HepG2 (cell line): Measurements from ENCODE around the gene STARD5. TPM values are rescaled to one million over a fixed set of nuclear protein-coding genes. Genes with fewer than 3 reads are reported as not detected.

Source experiments
- ATAC-seq: fragments of 200-7000 bp; cut with Tn5 transposase; 3 replicates; pipeline ENCODE4 v1.9.1; 2020; ENCODE audit warnings: mild to moderate bottlenecking, moderate library complexity
- BruUV-seq: library from RNA; stranded (reverse); fragments of 400-500 nt; replicated peaks from 2 replicates; lab custom pipeline; 2021; lab: Mats Ljungman, UMichigan
- CTCF ChIA-PET: fragments of 300-600 bp; formaldehyde crosslinking; extraction: SDS; loops from one replicate; lab custom pipeline; 2021; ENCODE audit warnings: low total read pairs, inconsistent platforms, low intra/inter-chr PET ratio; lab: Yijun Ruan, JAX
- POLR2A ChIA-PET: fragments of 350-600 bp; sonication (Branson Sonifier 250); formaldehyde crosslinking; loops from one replicate; lab custom pipeline; 2020; ENCODE audit warnings: antibody characterized with exemption, inconsistent platforms; lab: Yijun Ruan, JAX
- DNase-seq: peaks from one replicate; pipeline ENCODE4 v3.0.0-alpha.2; 2015; ENCODE audit warnings: low spot score
- FAIRE-seq: peaks from 3 replicates; lab custom pipeline; 2011; peaks lifted over from hg19 to GRCh38; lab: Jason Lieb, UNC
- H2AFZ ChIP-seq: one replicate; pipeline ENCODE4 v1.6.1; 2011; ENCODE audit warnings: low read length, inconsistent platforms
- H3K27ac ChIP-seq: fragments of 300-600 bp; 3 replicates; pipeline ENCODE4 v1.8.0; 2011; ENCODE audit warnings: mixed run types, mild to moderate bottlenecking, mixed read lengths, low read length, inconsistent platforms; ENCODE audit not compliant: insufficient read depth; ENCODE audit errors: extremely low read length
- H3K27me3 ChIP-seq, 2 experiments: fragments of 200-600 bp in 1 of 2; 2 replicates in 1 of 2; 3 replicates in 1 of 2; pipeline versions ENCODE4 v1.6.0 to v1.8.0; 2011; ENCODE audit warnings: low read length in 2 of 2, mild to moderate bottlenecking in 2 of 2, moderate library complexity in 2 of 2, inconsistent platforms in 1 of 2; ENCODE audit not compliant: insufficient read depth in 2 of 2, control insufficient read depth in 1 of 2
- H3K36me3 ChIP-seq, 2 experiments: fragments of 200-600 bp in 1 of 2; replicated peaks in 1 of 2; 2 replicates in 1 of 2; 3 replicates in 1 of 2; pipeline versions ENCODE4 v1.5.1 to v1.8.0; 2011; ENCODE audit warnings: low read length in 2 of 2, inconsistent platforms in 1 of 2; ENCODE audit not compliant: insufficient read depth in 2 of 2, control insufficient read depth in 1 of 2
- H3K4me1 ChIP-seq: 2 replicates; pipeline ENCODE4 v1.5.1; 2012; ENCODE audit warnings: low read length, inconsistent platforms; ENCODE audit not compliant: insufficient read depth
- H3K4me2 ChIP-seq: 2 replicates; pipeline ENCODE4 v1.6.0; 2011; ENCODE audit warnings: low read depth, low read length, inconsistent platforms
- H3K4me3 ChIP-seq, 3 experiments: fragments of 200-600 bp in 1 of 3; sonication (generic), shearing (Covaris generic) in 1 of 3; replicated peaks in 1 of 3; 2 replicates each; pipeline ENCODE4 v1.5.1; 2011 to 2016; ENCODE audit warnings: low read length in 3 of 3, inconsistent platforms in 2 of 3, low read depth in 2 of 3, mild to moderate bottlenecking in 2 of 3, control low read depth in 1 of 3, mixed read lengths in 1 of 3; ENCODE audit not compliant: insufficient read depth in 1 of 3
- H3K79me2 ChIP-seq: one replicate; pipeline ENCODE4 v1.6.1; 2011; ENCODE audit warnings: low read length, inconsistent platforms; ENCODE audit not compliant: insufficient read depth
- H3K9ac ChIP-seq: 2 replicates; pipeline ENCODE4 v1.6.0; 2011; ENCODE audit warnings: mild to moderate bottlenecking, low read depth, low read length, inconsistent platforms; ENCODE audit not compliant: insufficient read depth
- H3K9me3 ChIP-seq: 2 replicates; pipeline ENCODE4 v1.5.1; 2012; ENCODE audit warnings: mild to moderate bottlenecking, low read length
- H4K20me1 ChIP-seq: 2 replicates; pipeline ENCODE4 v1.6.0; 2011; ENCODE audit warnings: inconsistent platforms, mild to moderate bottlenecking, low read length, moderate library complexity; ENCODE audit not compliant: insufficient read depth
- AHR ChIP-seq: IDR thresholded peaks from 2 replicates; pipeline ENCODE4 v1.6.1; 2018; ENCODE audit warnings: missing genetic modification reagents, missing compliant biosample characterization
- EP300 ChIP-seq, 3 experiments: sonication (generic) in 1 of 3; formaldehyde crosslinking in 1 of 3; IDR thresholded peaks; 2 replicates each; pipeline versions ENCODE4 v1.5.1 to v1.6.1; 2011 to 2020; ENCODE audit warnings: low read depth in 2 of 3, low read length in 2 of 3, borderline replicate concordance in 1 of 3, improper control_type of control experiment in 1 of 3, mild to moderate bottlenecking in 1 of 3, missing genetic modification reagents in 1 of 3, moderate library complexity in 1 of 3
- FOSL2 ChIP-seq: sonication (generic); formaldehyde crosslinking; IDR thresholded peaks from 2 replicates; pipeline ENCODE4 v1.4.0; 2020; ENCODE audit warnings: missing genetic modification reagents
- HNF4A ChIP-seq: sonication (generic); formaldehyde crosslinking; IDR thresholded peaks from 2 replicates; pipeline ENCODE4 v1.4.0; 2020; ENCODE audit warnings: missing genetic modification reagents
- NFE2 ChIP-seq: sonication (generic); formaldehyde crosslinking; IDR thresholded peaks from 2 replicates; pipeline ENCODE4 v1.4.0; 2020; ENCODE audit warnings: missing genetic modification reagents
- RAD21 ChIP-seq: fragments of 450-650 bp; formaldehyde crosslinking; IDR thresholded peaks from 2 replicates; pipeline ENCODE4 v1.5.0; 2020; ENCODE audit warnings: mild to moderate bottlenecking
- SP1 ChIP-seq, 2 experiments: fragments of 450-650 bp in 1 of 2; sonication (generic) in 1 of 2; formaldehyde crosslinking in 1 of 2; IDR thresholded peaks; 2 replicates each; pipeline versions ENCODE4 v1.4.0 to v1.6.1; 2016 to 2020; ENCODE audit warnings: missing genetic modification reagents in 1 of 2
- STAT6 ChIP-seq: sonication (generic); formaldehyde crosslinking; IDR thresholded peaks from 2 replicates; pipeline ENCODE4 v1.4.0; 2020; ENCODE audit warnings: missing genetic modification reagents, mild to moderate bottlenecking, borderline replicate concordance
- ZNF552 ChIP-seq: sonication (generic); formaldehyde crosslinking; IDR thresholded peaks from 2 replicates; pipeline ENCODE4 v1.9.0; 2022; ENCODE audit warnings: missing genetic modification reagents, mild to moderate bottlenecking, borderline replicate concordance
- ZNF569 ChIP-seq: sonication (generic); formaldehyde crosslinking; IDR thresholded peaks from 2 replicates; pipeline ENCODE4 v1.5.0; 2020; ENCODE audit warnings: mild to moderate bottlenecking, missing genetic modification reagents, moderate library complexity, borderline replicate concordance
- WGBS: methylation state at CpG from one replicate; pipeline ENCODE4 v1.1.6; 2017; ENCODE audit warnings: low lambda C conversion rate; 5-methylcytosine and 5-hydroxymethylcytosine counted together
- in situ Hi-C: cut with HindIII; loops from 2 replicates; pipeline ENCODE4 v1.10.0; 2017; ENCODE audit warnings: low pct_unique_long_range_greater_than_20kb; ENCODE audit not compliant: extremely low pct_ligation_motif_present
- intact Hi-C: fragments of 100-400 bp; cut with micrococcal nuclease; formaldehyde crosslinking; loops from one replicate; pipeline ENCODE4 v1.10.0; 2022; ENCODE audit not compliant: unreplicated experiment
- polyA plus RNA-seq, 8 experiments: library from polyadenylated mRNA; depleted of rRNA in 3 of 8; stranded (reverse) in 7 of 8; unstranded in 1 of 8; fragments of >200 nt; fragmentation: Illumina TruSeq in 4 of 8; extraction: Trizol in 4 of 8; gene quantifications; 2 replicates each; pipeline versions ENCODE4 v1.2.1 to v1.2.3, GENCODE V29; 2011 to 2016; ENCODE audit warnings: low read depth in 4 of 8, missing spikeins in 1 of 8, mixed read lengths in 1 of 8; ENCODE audit not compliant: insufficient read depth in 1 of 8
- total RNA-seq, 5 experiments: library from RNA; depleted of rRNA; stranded (reverse); fragments of >200 nt; fragmentation: Illumina TruSeq; extraction: Trizol; gene quantifications; 2 replicates each; pipeline ENCODE4 v1.2.3, GENCODE V29; 2016; ENCODE audit warnings: low read depth in 1 of 5
- TF ChIP-seq, protein P1 (sequence below): sonication (generic); formaldehyde crosslinking; IDR thresholded peaks from 2 replicates; pipeline ENCODE4 v1.4.0; 2020; ENCODE audit warnings: missing genetic modification reagents, borderline replicate concordance
- TF ChIP-seq, protein P2 (sequence below): sonication (generic); formaldehyde crosslinking; IDR thresholded peaks from 2 replicates; pipeline ENCODE4 v1.4.0; 2020; ENCODE audit warnings: mild to moderate bottlenecking, missing genetic modification reagents

Gene STARD5
- total and polyA plus RNA-seq, 2 of the 13 experiments (the other 11 are each of a cell fraction or from before 2014, with no cell fraction given), result 3.1 to 3.5 TPM

GRCh38 chr15:81263477-81263876 is 60.5 kb downstream of the STARD5 start (continued):
- TF ChIP-seq ZNF569 (CRISPR knock-in tag) (no peak), RAD21 (no peak), FOSL2 (no peak), ZNF552 (CRISPR knock-in tag) (no peak), AHR (no peak), HNF4A (CRISPR knock-in tag) (no peak)

- no peak for ATAC-seq
- Histone ChIP-seq H3K27ac (no peak overlapping the region), H3K9me3 (no peaks in the 10 kb centered on the region), H3K4me2 (no peak overlapping the region), H3K79me2 (no peaks in the 10 kb centered on the region), H3K4me3 (no peak overlapping the region), H3K4me1 (peaks cover 9% of the 10 kb centered on the region), H2AFZ (no peak overlapping the region), H3K36me3 (no peaks in the 10 kb centered on the region), H3K9ac (no peak overlapping the region), H3K27me3 (peaks cover 0 to 14% of the 10 kb centered on the region in 2 experiments; a peak in 2 of 5 replicates), H4K20me1 (no peaks in the 10 kb centered on the region)
- DNase-seq, result no peak
- no TSS peak for BruUV-seq
- FAIRE-seq, result no peak
- in situ Hi-C loops, result no loop called here
- 25% methylated on average over 6 of the region's 6 CpGs for WGBS
- intact Hi-C loops, result no loop called here
- ChIA-PET CTCF (no interaction called here), POLR2A (no interaction called here)
- TF ChIP-seq SP1 (IDR thresholded peaks at IDR 0.05) (no peak), SP1 (CRISPR knock-in tag; IDR thresholded peaks at IDR 0.05) (no peak), EP300 (IDR thresholded peaks at IDR 0.05; ENCODE audit: low read depth in 2 of 2, low read length in 2 of 2) (no peak), EP300 (CRISPR knock-in tag; IDR thresholded peaks at IDR 0.05; ENCODE audit: borderline replicate concordance) (no peak), NFE2 (CRISPR knock-in tag) (no peak), STAT6 (CRISPR knock-in tag) (no peak)
- TF ChIP-seq, protein P1, sequence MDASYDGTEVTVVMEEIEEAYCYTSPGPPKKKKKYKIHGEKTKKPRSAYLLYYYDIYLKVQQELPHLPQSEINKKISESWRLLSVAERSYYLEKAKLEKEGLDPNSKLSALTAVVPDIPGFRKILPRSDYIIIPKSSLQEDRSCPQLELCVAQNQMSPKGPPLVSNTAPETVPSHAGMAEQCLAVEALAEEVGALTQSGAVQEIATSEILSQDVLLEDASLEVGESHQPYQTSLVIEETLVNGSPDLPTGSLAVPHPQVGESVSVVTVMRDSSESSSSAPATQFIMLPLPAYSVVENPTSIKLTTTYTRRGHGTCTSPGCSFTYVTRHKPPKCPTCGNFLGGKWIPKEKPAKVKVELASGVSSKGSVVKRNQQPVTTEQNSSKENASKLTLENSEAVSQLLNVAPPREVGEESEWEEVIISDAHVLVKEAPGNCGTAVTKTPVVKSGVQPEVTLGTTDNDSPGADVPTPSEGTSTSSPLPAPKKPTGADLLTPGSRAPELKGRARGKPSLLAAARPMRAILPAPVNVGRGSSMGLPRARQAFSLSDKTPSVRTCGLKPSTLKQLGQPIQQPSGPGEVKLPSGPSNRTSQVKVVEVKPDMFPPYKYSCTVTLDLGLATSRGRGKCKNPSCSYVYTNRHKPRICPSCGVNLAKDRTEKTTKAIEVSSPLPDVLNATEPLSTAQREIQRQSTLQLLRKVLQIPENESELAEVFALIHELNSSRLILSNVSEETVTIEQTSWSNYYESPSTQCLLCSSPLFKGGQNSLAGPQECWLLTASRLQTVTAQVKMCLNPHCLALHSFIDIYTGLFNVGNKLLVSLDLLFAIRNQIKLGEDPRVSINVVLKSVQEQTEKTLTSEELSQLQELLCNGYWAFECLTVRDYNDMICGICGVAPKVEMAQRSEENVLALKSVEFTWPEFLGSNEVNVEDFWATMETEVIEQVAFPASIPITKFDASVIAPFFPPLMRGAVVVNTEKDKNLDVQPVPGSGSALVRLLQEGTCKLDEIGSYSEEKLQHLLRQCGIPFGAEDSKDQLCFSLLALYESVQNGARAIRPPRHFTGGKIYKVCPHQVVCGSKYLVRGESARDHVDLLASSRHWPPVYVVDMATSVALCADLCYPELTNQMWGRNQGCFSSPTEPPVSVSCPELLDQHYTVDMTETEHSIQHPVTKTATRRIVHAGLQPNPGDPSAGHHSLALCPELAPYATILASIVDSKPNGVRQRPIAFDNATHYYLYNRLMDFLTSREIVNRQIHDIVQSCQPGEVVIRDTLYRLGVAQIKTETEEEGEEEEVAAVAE, result no peak
- TF ChIP-seq, protein P2, sequence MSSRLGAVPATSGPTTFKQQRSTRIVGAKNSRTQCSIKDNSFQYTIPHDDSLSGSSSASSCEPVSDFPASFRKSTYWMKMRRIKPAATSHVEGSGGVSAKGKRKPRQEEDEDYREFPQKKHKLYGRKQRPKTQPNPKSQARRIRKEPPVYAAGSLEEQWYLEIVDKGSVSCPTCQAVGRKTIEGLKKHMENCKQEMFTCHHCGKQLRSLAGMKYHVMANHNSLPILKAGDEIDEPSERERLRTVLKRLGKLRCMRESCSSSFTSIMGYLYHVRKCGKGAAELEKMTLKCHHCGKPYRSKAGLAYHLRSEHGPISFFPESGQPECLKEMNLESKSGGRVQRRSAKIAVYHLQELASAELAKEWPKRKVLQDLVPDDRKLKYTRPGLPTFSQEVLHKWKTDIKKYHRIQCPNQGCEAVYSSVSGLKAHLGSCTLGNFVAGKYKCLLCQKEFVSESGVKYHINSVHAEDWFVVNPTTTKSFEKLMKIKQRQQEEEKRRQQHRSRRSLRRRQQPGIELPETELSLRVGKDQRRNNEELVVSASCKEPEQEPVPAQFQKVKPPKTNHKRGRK (CRISPR knock-in tag), result no peak
Observed at GRCh38 chr15:81261172-81261811, 62.6 kb downstream of the STARD5 start.
